Muscle of leg (tissue), 11 donors: Measurements from ENCODE around the gene GIGYF1. TPM values are rescaled to one million over a fixed set of nuclear protein-coding genes. Genes with fewer than 3 reads are reported as not detected.

Experiments
- DNase-seq: peaks from one replicate; pipeline ENCODE4 v3.0.0; 2013
- H3K27ac ChIP-seq: one replicate; pipeline ENCODE4 v1.5.1; 2013; ENCODE audit warnings: mild to moderate bottlenecking, low read length, control low read depth
- H3K27me3 ChIP-seq: one replicate; pipeline ENCODE4 v1.6.1; 2013; ENCODE audit warnings: low read length; ENCODE audit not compliant: control insufficient read depth, insufficient read depth
- H3K36me3 ChIP-seq: one replicate; pipeline ENCODE4 v1.6.1; 2013; ENCODE audit warnings: low read length; ENCODE audit not compliant: control insufficient read depth, insufficient read depth
- H3K4me1 ChIP-seq: one replicate; pipeline ENCODE4 v1.6.1; 2013; ENCODE audit warnings: low read length; ENCODE audit not compliant: control insufficient read depth, insufficient read depth
- H3K4me3 ChIP-seq: one replicate; pipeline ENCODE4 v1.5.1; 2013; ENCODE audit warnings: low read length, control low read depth
- H3K9me3 ChIP-seq: replicated peaks from 2 replicates; pipeline ENCODE4 v1.6.1; 2013; ENCODE audit warnings: low read depth, low read length; ENCODE audit not compliant: control insufficient read depth
- WGBS: methylation state at CpG from one replicate; pipeline ENCODE4 v1.1.5; 2013; ENCODE audit warnings: missing lambda C conversion rate; ENCODE audit not compliant: insufficient coverage; 5-methylcytosine and 5-hydroxymethylcytosine counted together
- polyA plus RNA-seq, 8 donors: library from polyadenylated mRNA; unstranded; fragments of 120-200 nt; gene quantifications; one replicate each; pipeline versions ENCODE4 v1.2.1 to v1.2.3, GENCODE V29; 2013; ENCODE audit warnings: inconsistent platforms in 1 of 8, low replicate concordance in 1 of 8; ENCODE audit not compliant: insufficient read length in 8 of 8, insufficient read depth in 1 of 8
- total RNA-seq: library from RNA; stranded (reverse); fragments of 120-200 nt; gene quantifications from one replicate; pipeline ENCODE4 v1.2.4, GENCODE V29; 2013

Gene GIGYF1
- total and polyA plus RNA-seq, 9 donors: 16.7 to 37.5 (median 29.7) TPM

GRCh38 chr7:100684534-100685042 is 9.5 kb downstream of the GIGYF1 start:
- Histone ChIP-seq H3K27ac (no peak overlapping the region), H3K9me3 (no peaks in the 10 kb centered on the region), H3K4me3 (no peak overlapping the region), H3K27me3 (no peaks in the 10 kb centered on the region), H3K36me3 (peaks cover 96% of the 10 kb centered on the region), H3K4me1 (peaks cover 12% of the 10 kb centered on the region)
- WGBS: 88% methylated on average over 8 of the region's 16 CpGs
- DNase-seq: no peak

- DNase-seq: no peak
- H3K27me3 ChIP-seq: no peaks in the 10 kb centered on the region
- 91% methylated on average over 21 of the region's 37 CpGs for WGBS
- H3K36me3 ChIP-seq: peaks cover 98% of the 10 kb centered on the region
- no peak overlapping the region for H3K27ac ChIP-seq
- no peak overlapping the region for H3K4me3 ChIP-seq
- H3K4me1 ChIP-seq: peaks cover 12% of the 10 kb centered on the region
- H3K9me3 ChIP-seq: no peaks in the 10 kb centered on the region
Measured at GRCh38 chr7:100683659-100684533, 10.2 kb downstream of the GIGYF1 start.

- Histone ChIP-seq H3K4me3 (no peak overlapping the region), H3K4me1 (peaks cover 15% of the 10 kb centered on the region), H3K27ac (no peak overlapping the region), H3K36me3 (peaks cover 98% of the 10 kb centered on the region), H3K27me3 (no peaks in the 10 kb centered on the region), H3K9me3 (no peaks in the 10 kb centered on the region)
- no peak for DNase-seq
- 69% methylated on average over 23 of the region's 28 CpGs for WGBS
Measured at GRCh38 chr7:100682991-100683658, 10.9 kb downstream of the GIGYF1 start.

- Histone ChIP-seq H3K36me3 (peaks cover 98% of the 10 kb centered on the region), H3K27ac (no peak overlapping the region), H3K27me3 (no peaks in the 10 kb centered on the region), H3K4me1 (peaks cover 15% of the 10 kb centered on the region), H3K4me3 (no peak overlapping the region), H3K9me3 (no peaks in the 10 kb centered on the region)
- DNase-seq: no peak
- WGBS: 63% methylated on average over 20 of the region's 25 CpGs
Measured at GRCh38 chr7:100682228-100682741, 11.8 kb downstream of the GIGYF1 start.

- H3K27me3 ChIP-seq: no peaks in the 10 kb centered on the region
- H3K9me3 ChIP-seq: no peaks in the 10 kb centered on the region
- no peak for DNase-seq
- H3K4me1 ChIP-seq: peaks cover 17% of the 10 kb centered on the region
- H3K36me3 ChIP-seq: peaks cover 98% of the 10 kb centered on the region
- 65% methylated on average over 26 of the region's 29 CpGs for WGBS
- no peak overlapping the region for H3K27ac ChIP-seq
- no peak overlapping the region for H3K4me3 ChIP-seq
Measured at GRCh38 chr7:100681491-100682227, 12.4 kb downstream of the GIGYF1 start.

GRCh38 chr7:100680576-100681271 is 13.3 kb downstream of the GIGYF1 start:
- Histone ChIP-seq H3K4me3 (no peak overlapping the region), H3K9me3 (no peaks in the 10 kb centered on the region), H3K36me3 (peaks cover 92% of the 10 kb centered on the region), H3K27me3 (no peaks in the 10 kb centered on the region), H3K4me1 (peaks cover 25% of the 10 kb centered on the region), H3K27ac (no peak overlapping the region)
- DNase-seq: no peak
- 78% methylated on average over 13 of the region's 18 CpGs for WGBS

GRCh38 chr7:100679927-100680575 is 14.0 kb downstream of the GIGYF1 start:
- H3K4me1 ChIP-seq: peaks cover 28% of the 10 kb centered on the region

GRCh38 chr7:100679129-100679926 is 14.7 kb downstream of the GIGYF1 start:
- peaks cover 78% of the 10 kb centered on the region for H3K36me3 ChIP-seq
- peaks cover 28% of the 10 kb centered on the region for H3K4me1 ChIP-seq
- H3K4me3 ChIP-seq: no peak overlapping the region
- no peaks in the 10 kb centered on the region for H3K27me3 ChIP-seq
- 72% methylated on average over 9 of the region's 13 CpGs for WGBS
- no peak overlapping the region for H3K27ac ChIP-seq
- no peak for DNase-seq
- no peaks in the 10 kb centered on the region for H3K9me3 ChIP-seq

More at GRCh38 chr7:100679927-100680575, 14.0 kb downstream of the GIGYF1 start:
- no peak overlapping the region for H3K27ac ChIP-seq
- no peak overlapping the region for H3K4me3 ChIP-seq
- no peaks in the 10 kb centered on the region for H3K9me3 ChIP-seq
- 53% methylated on average over 5 of the region's 13 CpGs for WGBS
- H3K27me3 ChIP-seq: no peaks in the 10 kb centered on the region
- DNase-seq: peak; percentile 69
- H3K36me3 ChIP-seq: peaks cover 86% of the 10 kb centered on the region
